HepG2 (cell line): ENCODE data around the gene CDK5RAP2. TPM values are rescaled to one million over a fixed set of nuclear protein-coding genes. Genes with fewer than 3 reads are reported as not detected.
A peak's percentile ranks its signal among the peaks of the same experiment; 100 is the strongest.

Experiments
- AKAP8 ChIP-seq: sonication (generic); formaldehyde crosslinking; IDR thresholded peaks from 2 replicates; pipeline ENCODE4 v1.5.1; 2020; ENCODE audit warnings: mild to moderate bottlenecking, missing genetic modification reagents
- MAFG ChIP-seq: sonication (generic); formaldehyde crosslinking; IDR thresholded peaks from 2 replicates; pipeline ENCODE4 v1.5.1; 2020; ENCODE audit warnings: mild to moderate bottlenecking, missing genetic modification reagents
- NFYB ChIP-seq: sonication (generic); formaldehyde crosslinking; IDR thresholded peaks from 2 replicates; pipeline ENCODE4 v1.4.0; 2020; ENCODE audit warnings: missing genetic modification reagents
- NONO ChIP-seq, 2 experiments: fragments of 450-650 bp in 1 of 2; sonication (generic) in 1 of 2; formaldehyde crosslinking in 1 of 2; IDR thresholded peaks in 1 of 2; conservative IDR thresholded peaks in 1 of 2; 2 replicates each; pipeline versions ENCODE4 v1.6.1 to v1.8.0; 2017 to 2022; ENCODE audit warnings: mild to moderate bottlenecking in 1 of 2, missing genetic modification reagents in 1 of 2, moderate library complexity in 1 of 2
- SYNCRIP ChIP-seq: fragments of 200-400 bp; formaldehyde crosslinking; IDR thresholded peaks from 2 replicates; pipeline ENCODE4 v1.6.1; 2018; ENCODE audit warnings: mild to moderate bottlenecking, low read depth, low read length; ENCODE audit not compliant: insufficient read depth
- ZBTB4 ChIP-seq: sonication (generic); formaldehyde crosslinking; IDR thresholded peaks from 2 replicates; pipeline ENCODE4 v1.4.0; 2020; ENCODE audit warnings: missing genetic modification reagents, mild to moderate bottlenecking, borderline replicate concordance
- ZHX2 ChIP-seq, 2 experiments: sonication (generic) in 1 of 2; formaldehyde crosslinking in 1 of 2; IDR thresholded peaks; 2 replicates each; pipeline versions ENCODE4 v1.6.1 to v1.9.0; 2014 to 2022; ENCODE audit warnings: antibody characterized with exemption in 1 of 2, borderline replicate concordance in 1 of 2, inconsistent platforms in 1 of 2, low read depth in 1 of 2, missing genetic modification reagents in 1 of 2
- ZNF274 ChIP-seq: sonication (generic); formaldehyde crosslinking; IDR thresholded peaks from 2 replicates; pipeline ENCODE4 v1.5.1; 2020; ENCODE audit warnings: mild to moderate bottlenecking, missing genetic modification reagents
- ZNF441 ChIP-seq: sonication (generic); formaldehyde crosslinking; IDR thresholded peaks from 2 replicates; pipeline ENCODE4 v1.7.0; 2021; ENCODE audit warnings: missing genetic modification reagents, borderline replicate concordance
- ZNF510 ChIP-seq: sonication (generic); formaldehyde crosslinking; IDR thresholded peaks from 2 replicates; pipeline ENCODE4 v1.4.0; 2020; ENCODE audit warnings: low read depth, mild to moderate bottlenecking, missing genetic modification reagents
- ZNF547 ChIP-seq: sonication (generic); formaldehyde crosslinking; IDR thresholded peaks from 2 replicates; pipeline ENCODE4 v1.5.1; 2020; ENCODE audit warnings: mild to moderate bottlenecking, missing genetic modification reagents
- ZNF746 ChIP-seq: sonication (generic); formaldehyde crosslinking; IDR thresholded peaks from 2 replicates; pipeline ENCODE4 v1.8.0; 2022; ENCODE audit warnings: mild to moderate bottlenecking, missing genetic modification reagents
- polyA plus RNA-seq, 8 experiments: library from polyadenylated mRNA; depleted of rRNA in 3 of 8; stranded (reverse) in 7 of 8; unstranded in 1 of 8; fragments of >200 nt; fragmentation: Illumina TruSeq in 4 of 8; extraction: Trizol in 4 of 8; gene quantifications; 2 replicates each; pipeline versions ENCODE4 v1.2.1 to v1.2.3, GENCODE V29; 2011 to 2016; ENCODE audit warnings: low read depth in 4 of 8, missing spikeins in 1 of 8, mixed read lengths in 1 of 8; ENCODE audit not compliant: insufficient read depth in 1 of 8
- total RNA-seq, 5 experiments: library from RNA; depleted of rRNA; stranded (reverse); fragments of >200 nt; fragmentation: Illumina TruSeq; extraction: Trizol; gene quantifications; 2 replicates each; pipeline ENCODE4 v1.2.3, GENCODE V29; 2016; ENCODE audit warnings: low read depth in 1 of 5

CDK5RAP2 gene
- total and polyA plus RNA-seq, 2 of the 13 experiments (the other 11 are each of a cell fraction or from before 2014, with no cell fraction given), result 31.8 to 42.2 TPM

- TF ChIP-seq ZHX2 (IDR thresholded peaks at IDR 0.05; ENCODE audit: low read depth), result peak; percentile 97
- TF ChIP-seq ZHX2 (CRISPR knock-in tag; IDR thresholded peaks at IDR 0.05; ENCODE audit: borderline replicate concordance), result no peak
- TF ChIP-seq ZBTB4 (CRISPR knock-in tag), result no peak
- TF ChIP-seq ZNF547 (CRISPR knock-in tag), result peak; percentile 24; the same call in 1 of the 2 replicates
- TF ChIP-seq NFYB (CRISPR knock-in tag), result peak; percentile 32; the same call in 1 of the 2 replicates
- TF ChIP-seq NONO (IDR thresholded peaks at IDR 0.05), result no peak
- peak; percentile 67 for TF ChIP-seq NONO (CRISPR knock-in tag; conservative IDR thresholded peaks at IDR 0.05)
- TF ChIP-seq ZNF510, result peak; percentile 69; the same call in 1 of the 2 replicates
- peak; percentile 13; the same call in 1 of the 2 replicates for TF ChIP-seq ZNF274
- TF ChIP-seq ZNF746 (CRISPR knock-in tag), result no peak
- TF ChIP-seq SYNCRIP, result no peak
- no peak for TF ChIP-seq MAFG
- no peak for TF ChIP-seq AKAP8 (CRISPR knock-in tag)
- TF ChIP-seq ZNF441 (CRISPR knock-in tag), result no peak
Observed at GRCh38 chr9:120580051-120580896, at the start of gene CDK5RAP2 (continued).
